WTC11 (cell line): Measurements from ENCODE around the gene RTF1. TPM values are rescaled to one million over a fixed set of nuclear protein-coding genes. Genes with fewer than 3 reads are reported as not detected.

Source experiments
- ATAC-seq: fragments of 200-7000 bp; cut with Tn5 transposase; 2 replicates; pipeline ENCODE4 v1.10.0; 2021; ENCODE audit warnings: mild to moderate bottlenecking, moderate library complexity
- CTCF ChIA-PET: fragments of 300-600 bp; sonication (Branson Sonifier 250); formaldehyde crosslinking; loops from one replicate; lab custom pipeline; 2021; ENCODE audit warnings: antibody characterized with exemption; lab: Charles Lee
- POLR2A ChIA-PET: fragments of 350-600 bp; sonication (Branson Sonifier 250); formaldehyde crosslinking; loops from one replicate; lab custom pipeline; 2021; ENCODE audit warnings: antibody characterized with exemption; lab: Charles Lee
- DNase-seq: peaks from one replicate; pipeline ENCODE4 v3.0.0; 2021; ENCODE audit warnings: low spot score
- H3K27ac Mint-ChIP-seq: 2 replicates; pipeline ENCODE4 v1.8.0; 2021; ENCODE audit warnings: mixed read lengths
- H3K27me3 Mint-ChIP-seq: 2 replicates; pipeline ENCODE4 v1.8.0; 2021; ENCODE audit warnings: low read depth, mild to moderate bottlenecking, moderate library complexity, mixed read lengths
- H3K36me3 Mint-ChIP-seq: 2 replicates; pipeline ENCODE4 v1.8.0; 2021; ENCODE audit warnings: mixed read lengths
- H3K4me1 Mint-ChIP-seq: 2 replicates; pipeline ENCODE4 v1.8.0; 2022; ENCODE audit warnings: mixed read lengths
- H3K4me3 Mint-ChIP-seq: 2 replicates; pipeline ENCODE4 v1.8.0; 2021; ENCODE audit warnings: mild to moderate bottlenecking, moderate library complexity, mixed read lengths
- H3K9me3 Mint-ChIP-seq: 2 replicates; pipeline ENCODE4 v1.8.0; 2021; ENCODE audit warnings: mixed read lengths
- ARID4B ChIP-seq: sonication (generic); formaldehyde crosslinking; IDR thresholded peaks from 2 replicates; pipeline ENCODE4 v1.8.0; 2023; ENCODE audit warnings: missing genetic modification reagents, mild to moderate bottlenecking, borderline replicate concordance
- ATF6 ChIP-seq: sonication (generic); formaldehyde crosslinking; IDR thresholded peaks from 2 replicates; pipeline ENCODE4 v1.8.1; 2023; ENCODE audit warnings: mild to moderate bottlenecking, missing genetic modification reagents
- FOXP1 ChIP-seq: sonication (generic); formaldehyde crosslinking; IDR thresholded peaks from 2 replicates; pipeline ENCODE4 v1.8.0; 2022; ENCODE audit warnings: missing genetic modification reagents, mild to moderate bottlenecking, moderate library complexity, borderline replicate concordance
- HMGA2 ChIP-seq: fragments of 250-450 bp; sonication (Bioruptor Pico); IDR thresholded peaks from 2 replicates; pipeline ENCODE4 v1.4.0; 2021; ENCODE audit warnings: mild to moderate bottlenecking, moderate library complexity
- HMGXB4 ChIP-seq: sonication (generic); formaldehyde crosslinking; IDR thresholded peaks from 2 replicates; pipeline ENCODE4 v1.8.1; 2023; ENCODE audit warnings: mild to moderate bottlenecking, moderate library complexity, missing genetic modification reagents
- MXD4 ChIP-seq: fragments of 250-450 bp; sonication (Bioruptor Pico); IDR thresholded peaks from 2 replicates; pipeline ENCODE4 v1.8.0; 2021; ENCODE audit warnings: mild to moderate bottlenecking, moderate library complexity, borderline replicate concordance
- NFYB ChIP-seq: sonication (generic); formaldehyde crosslinking; conservative IDR thresholded peaks from 2 replicates; pipeline ENCODE4 v1.8.0; 2022; ENCODE audit warnings: low read depth, missing genetic modification reagents
- SP1 ChIP-seq: sonication (generic); formaldehyde crosslinking; conservative IDR thresholded peaks from 2 replicates; pipeline ENCODE4 v1.8.1; 2022; ENCODE audit warnings: missing genetic modification reagents
- ZNF232 ChIP-seq: sonication (generic); formaldehyde crosslinking; IDR thresholded peaks from 2 replicates; pipeline ENCODE4 v1.8.0; 2022; ENCODE audit warnings: mild to moderate bottlenecking, missing genetic modification reagents
- ZNF671 ChIP-seq: fragments of 250-450 bp; sonication (Bioruptor Pico); IDR thresholded peaks from 2 replicates; pipeline ENCODE4 v1.8.0; 2021; ENCODE audit warnings: mild to moderate bottlenecking
- total RNA-seq: library from RNA; stranded (reverse); gene quantifications from 3 replicates; pipeline ENCODE4 v1.2.3, GENCODE V29; 2021
- TF ChIP-seq, protein P1 (sequence below): sonication (generic); formaldehyde crosslinking; IDR thresholded peaks from 2 replicates; pipeline ENCODE4 v1.8.0; 2023; ENCODE audit warnings: missing genetic modification reagents
- TF ChIP-seq, protein P2 (sequence below): sonication (generic); formaldehyde crosslinking; IDR thresholded peaks from 2 replicates; pipeline ENCODE4 v1.8.1; 2022; ENCODE audit warnings: missing genetic modification reagents, borderline replicate concordance
- TF ChIP-seq, protein P3 (sequence below): fragments of 250-450 bp; sonication (Bioruptor Pico); IDR thresholded peaks from 2 replicates; pipeline ENCODE4 v1.8.0; 2021; ENCODE audit warnings: mild to moderate bottlenecking

The RTF1 gene
- total RNA-seq, 1 experiment from 2014 or later: 52.3 TPM

DNA sequence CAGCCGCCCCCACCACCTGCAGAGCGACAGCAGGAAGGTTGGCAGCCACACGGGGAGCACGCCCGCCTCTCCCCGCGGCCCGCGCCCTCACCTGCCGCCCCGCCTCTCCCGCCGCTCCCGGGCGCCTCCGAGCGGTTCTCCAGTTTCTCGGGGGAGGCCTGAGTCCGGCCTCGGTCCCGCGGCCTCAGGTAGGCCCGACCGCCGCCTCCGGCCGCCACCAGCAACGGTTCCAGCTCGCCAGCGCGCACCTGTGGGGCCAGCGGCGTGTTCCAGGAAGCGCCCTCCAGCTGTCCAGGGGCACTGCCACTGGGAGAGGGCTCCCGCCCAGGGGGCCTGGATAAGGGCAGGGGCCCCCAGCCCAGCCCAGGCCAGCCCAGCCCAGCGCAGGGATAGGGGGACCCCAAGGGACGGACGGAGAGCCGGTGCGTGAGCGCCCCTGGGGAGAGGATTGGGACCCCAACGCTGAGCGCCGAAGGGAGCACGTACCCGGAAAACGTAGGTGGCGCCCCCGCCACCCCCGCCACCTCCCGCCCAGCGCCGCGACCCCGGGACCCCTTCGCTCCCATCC, 94.5 kb downstream of the RTF1 start:
- Mint-ChIP-seq H3K9me3 (no peaks in the 10 kb centered on the region), H3K4me1 (peaks cover 18% of the 10 kb centered on the region), H3K27me3 (peaks cover 84% of the 10 kb centered on the region), H3K27ac (no peak overlapping the region), H3K4me3 (peak overlapping the region; percentile 20; the same call in 1 of the 2 replicates), H3K36me3 (peaks cover 2% of the 10 kb centered on the region)
- POLR2A ChIA-PET: no interaction called here
- ATAC-seq: peak; percentile 21
- peak; percentile 53 for DNase-seq
- CTCF ChIA-PET: interaction anchor here (1.0 to 1.5 kb wide), 6 partner anchors 11 to 262 kb away, joined by 3 to 6 read pairs (median 4); partner anchors contain the start of genes ITPKA and MAPKBP1
- TF ChIP-seq MXD4 (CRISPR knock-in tag) (no peak), ZNF232 (no peak), HMGXB4 (CRISPR knock-in tag) (peak; percentile 68), ARID4B (0 out of 2 replicates have a peak, but pooled peaks have one; percentile 24), SP1 (0 out of 2 replicates have a peak, but pooled peaks have one; percentile 3), HMGA2 (CRISPR knock-in tag) (no peak)

DNA sequence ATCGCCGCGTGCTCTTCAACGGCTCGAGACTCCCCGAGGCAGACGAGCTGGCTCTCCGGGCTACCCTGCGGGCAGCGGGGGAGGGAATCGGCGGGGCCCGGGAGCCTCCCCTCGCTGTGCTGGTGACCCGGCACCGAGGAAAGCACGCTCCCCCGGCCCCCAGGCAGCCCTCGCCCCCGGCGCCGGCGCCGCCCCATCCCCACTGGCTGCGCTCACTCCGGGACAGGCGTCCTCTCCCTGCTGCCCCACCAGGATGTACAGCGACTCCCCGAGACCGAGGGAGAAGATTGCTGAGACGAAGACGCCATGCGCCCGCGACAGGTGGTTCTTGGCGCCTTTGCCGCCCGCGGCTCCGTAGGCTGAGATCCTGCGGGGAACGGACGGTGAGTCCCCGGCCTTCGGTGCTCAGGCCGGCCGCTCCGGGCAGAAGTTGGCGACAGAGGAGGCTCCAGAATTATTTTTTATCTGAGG, 95.0 kb downstream of the RTF1 start:
- no peak for TF ChIP-seq ZNF671 (CRISPR knock-in tag)
- TF ChIP-seq, protein P1, sequence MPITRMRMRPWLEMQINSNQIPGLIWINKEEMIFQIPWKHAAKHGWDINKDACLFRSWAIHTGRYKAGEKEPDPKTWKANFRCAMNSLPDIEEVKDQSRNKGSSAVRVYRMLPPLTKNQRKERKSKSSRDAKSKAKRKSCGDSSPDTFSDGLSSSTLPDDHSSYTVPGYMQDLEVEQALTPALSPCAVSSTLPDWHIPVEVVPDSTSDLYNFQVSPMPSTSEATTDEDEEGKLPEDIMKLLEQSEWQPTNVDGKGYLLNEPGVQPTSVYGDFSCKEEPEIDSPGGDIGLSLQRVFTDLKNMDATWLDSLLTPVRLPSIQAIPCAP (CRISPR knock-in tag): no peak
- ChIA-PET CTCF (interaction anchor here (1.0 to 1.5 kb wide), 6 partner anchors 11 to 393 kb away, joined by 3 to 6 read pairs (median 3); partner anchors contain the start of genes ITPKA and MAPKBP1), POLR2A (no interaction called here)
- Mint-ChIP-seq H3K27me3 (peaks cover 79% of the 10 kb centered on the region), H3K9me3 (no peaks in the 10 kb centered on the region), H3K27ac (no peak overlapping the region), H3K4me3 (peak overlapping the region; percentile 82), H3K4me1 (peaks cover 18% of the 10 kb centered on the region), H3K36me3 (peaks cover 8% of the 10 kb centered on the region)
- DNase-seq (peak; percentile 25), ATAC-seq (no peak)

DNA sequence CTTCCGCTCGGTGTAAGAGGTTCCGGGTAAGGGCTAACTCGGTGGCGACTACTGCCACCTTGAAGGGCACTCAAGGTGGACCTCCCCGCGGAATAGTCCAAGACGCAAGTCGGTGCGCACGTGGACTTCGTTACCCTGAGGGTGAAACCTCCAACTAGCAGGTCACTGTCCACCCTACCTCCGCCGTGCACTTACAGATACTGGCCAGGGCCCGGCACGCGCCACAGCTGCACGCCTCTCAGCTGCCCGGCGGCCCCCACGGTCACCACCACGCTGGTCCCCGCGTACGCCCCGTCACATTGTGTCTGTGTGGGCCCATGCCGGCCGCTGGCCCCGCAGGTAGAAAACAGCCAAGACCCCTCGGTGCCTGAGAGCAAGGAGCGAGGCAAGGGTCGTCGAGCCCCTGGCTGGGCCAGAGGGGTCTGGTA, 95.6 kb downstream of the RTF1 start:
- Mint-ChIP-seq H3K27me3 (peaks cover 73% of the 10 kb centered on the region), H3K27ac (no peak overlapping the region), H3K4me1 (peaks cover 18% of the 10 kb centered on the region), H3K9me3 (no peaks in the 10 kb centered on the region), H3K36me3 (peaks cover 14% of the 10 kb centered on the region), H3K4me3 (peak overlapping the region; percentile 82)
- DNase-seq (no peak), ATAC-seq (no peak)
- TF ChIP-seq, protein P2, sequence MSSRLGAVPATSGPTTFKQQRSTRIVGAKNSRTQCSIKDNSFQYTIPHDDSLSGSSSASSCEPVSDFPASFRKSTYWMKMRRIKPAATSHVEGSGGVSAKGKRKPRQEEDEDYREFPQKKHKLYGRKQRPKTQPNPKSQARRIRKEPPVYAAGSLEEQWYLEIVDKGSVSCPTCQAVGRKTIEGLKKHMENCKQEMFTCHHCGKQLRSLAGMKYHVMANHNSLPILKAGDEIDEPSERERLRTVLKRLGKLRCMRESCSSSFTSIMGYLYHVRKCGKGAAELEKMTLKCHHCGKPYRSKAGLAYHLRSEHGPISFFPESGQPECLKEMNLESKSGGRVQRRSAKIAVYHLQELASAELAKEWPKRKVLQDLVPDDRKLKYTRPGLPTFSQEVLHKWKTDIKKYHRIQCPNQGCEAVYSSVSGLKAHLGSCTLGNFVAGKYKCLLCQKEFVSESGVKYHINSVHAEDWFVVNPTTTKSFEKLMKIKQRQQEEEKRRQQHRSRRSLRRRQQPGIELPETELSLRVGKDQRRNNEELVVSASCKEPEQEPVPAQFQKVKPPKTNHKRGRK (CRISPR knock-in tag): no peak
- TF ChIP-seq FOXP1 (0 out of 2 replicates have a peak, but pooled peaks have one; percentile 24), ATF6 (0 out of 2 replicates have a peak, but pooled peaks have one; percentile 19), NFYB (no peak)
- TF ChIP-seq, protein P3, sequence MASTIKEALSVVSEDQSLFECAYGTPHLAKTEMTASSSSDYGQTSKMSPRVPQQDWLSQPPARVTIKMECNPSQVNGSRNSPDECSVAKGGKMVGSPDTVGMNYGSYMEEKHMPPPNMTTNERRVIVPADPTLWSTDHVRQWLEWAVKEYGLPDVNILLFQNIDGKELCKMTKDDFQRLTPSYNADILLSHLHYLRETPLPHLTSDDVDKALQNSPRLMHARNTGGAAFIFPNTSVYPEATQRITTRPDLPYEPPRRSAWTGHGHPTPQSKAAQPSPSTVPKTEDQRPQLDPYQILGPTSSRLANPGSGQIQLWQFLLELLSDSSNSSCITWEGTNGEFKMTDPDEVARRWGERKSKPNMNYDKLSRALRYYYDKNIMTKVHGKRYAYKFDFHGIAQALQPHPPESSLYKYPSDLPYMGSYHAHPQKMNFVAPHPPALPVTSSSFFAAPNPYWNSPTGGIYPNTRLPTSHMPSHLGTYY (CRISPR knock-in tag): no peak
- CTCF ChIA-PET: interaction anchor here (1.2 to 1.8 kb wide), 2 partner anchors 47 to 392 kb away, joined by 3 to 8 read pairs; no protein-coding TSS in a partner anchor
- POLR2A ChIA-PET: no interaction called here
